Subcutaneous adipose tissue (tissue), 4 donors: ENCODE measurements around the gene KLHL12. TPM values are rescaled to one million over a fixed set of nuclear protein-coding genes. Genes with fewer than 3 reads are reported as not detected.

ENCODE experiments used
- CTCF ChIP-seq: fragments of 450-650 bp; IDR thresholded peaks from one replicate; pipeline ENCODE4 v1.5.1; 2016; ENCODE audit warnings: low read depth, mild to moderate bottlenecking, control low read depth, antibody characterized with exemption, moderate library complexity
- total RNA-seq, 4 donors: library from RNA; depleted of rRNA; stranded (reverse); fragments of >200 nt; gene quantifications; one replicate each; pipeline ENCODE4 v1.1.0, GENCODE V29; 2016

KLHL12 gene
- total RNA-seq, 4 donors from 2014 or later = 18.1 to 25.3 (median 22.2) TPM

- no peak for TF ChIP-seq CTCF
Observed at GRCh38 chr1:202934755-202935154, 7.7 kb upstream of the KLHL12 start.

- TF ChIP-seq CTCF = no peak
Observed at GRCh38 chr1:202932476-202932875, 5.4 kb upstream of the KLHL12 start.

- no peak for TF ChIP-seq CTCF
Observed at GRCh38 chr1:202923533-202923932, 3.5 kb downstream of the KLHL12 start.

GRCh38 chr1:202919615-202920014 lies 7.4 kb downstream of the KLHL12 start:
- TF ChIP-seq CTCF = no peak

GRCh38 chr1:202915146-202915545 lies 11.9 kb downstream of the KLHL12 start:
- TF ChIP-seq CTCF = no peak

- TF ChIP-seq CTCF = no peak
Observed at GRCh38 chr1:202909494-202909893, 17.5 kb downstream of the KLHL12 start.

- no peak for TF ChIP-seq CTCF
Observed at GRCh38 chr1:202908998-202909397, 18.0 kb downstream of the KLHL12 start.
